NCI-H345 treated with DMSO at 0.1 percent for 48 hours (cell line): ENCODE measurements around the gene IRS1.
A peak's percentile ranks its signal among the peaks of the same experiment; 100 is the strongest.

Experiments used
- DNase-seq: peaks from one replicate; lab custom pipeline; 2025; ENCODE audit not compliant: unreplicated experiment; lab: John Stamatoyannopoulos, UW

IRS1 gene

DNA sequence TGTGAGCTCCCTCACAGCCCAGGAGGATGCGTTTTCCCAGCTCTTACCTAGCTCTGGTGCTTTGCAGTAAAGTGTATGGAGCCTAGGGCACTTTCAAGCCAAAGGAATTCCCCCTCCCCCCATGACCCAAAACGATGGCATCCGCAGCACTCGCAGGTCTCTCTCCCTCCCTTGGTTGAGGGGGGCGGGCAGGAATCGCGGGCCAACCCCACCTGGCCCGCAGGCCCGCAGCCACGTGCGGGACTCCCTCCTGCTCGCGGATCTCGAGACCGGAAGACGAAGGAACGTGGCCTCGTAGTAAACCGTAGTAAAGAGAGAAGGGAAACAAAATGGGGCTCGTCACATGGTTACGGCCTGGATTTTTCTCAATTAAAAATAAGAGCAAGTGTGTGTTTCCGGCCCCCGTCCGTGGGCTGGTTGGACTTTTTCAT, 8.5 kb downstream of the IRS1 start:
- peak; percentile 34 for DNase-seq

DNA sequence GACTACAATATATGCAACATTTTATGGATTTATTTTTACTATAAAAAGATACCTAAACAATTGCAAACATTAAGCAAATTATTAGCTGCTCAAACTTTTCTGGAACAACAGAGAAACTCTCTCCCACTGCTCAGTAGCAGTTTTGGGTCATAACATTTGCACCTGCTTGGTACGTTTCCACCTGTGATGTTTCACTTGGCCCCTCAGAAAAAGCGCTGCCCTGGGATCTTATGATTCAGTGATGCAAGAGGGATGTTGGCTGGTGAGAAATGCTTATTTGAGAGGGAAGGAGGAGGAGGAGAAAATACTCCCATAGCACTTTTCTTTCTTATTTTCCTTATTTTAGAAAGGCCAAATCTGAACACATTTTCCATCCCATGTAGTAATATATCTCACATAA, 9.2 kb downstream of the IRS1 start:
- no peak for DNase-seq

DNA sequence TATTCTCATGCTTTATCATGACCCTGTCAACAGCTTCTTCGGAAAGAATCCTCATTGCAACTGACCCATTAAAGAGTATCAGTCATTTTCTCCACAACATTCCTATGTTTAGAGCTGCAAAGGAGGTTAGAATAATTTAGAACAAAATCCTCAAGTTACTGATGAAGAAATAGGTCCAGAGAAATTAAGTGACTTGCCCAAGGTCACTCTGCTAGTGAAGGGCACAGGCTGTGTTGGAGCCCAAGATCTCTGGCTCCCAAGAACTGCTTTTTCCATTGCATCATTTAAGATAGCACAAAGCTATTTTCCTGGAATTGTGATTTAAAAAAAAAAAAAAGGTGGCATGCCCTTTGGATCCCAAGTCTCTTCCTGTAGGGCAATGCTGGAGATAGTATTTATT, 9.6 kb downstream of the IRS1 start:
- DNase-seq = no peak

DNA sequence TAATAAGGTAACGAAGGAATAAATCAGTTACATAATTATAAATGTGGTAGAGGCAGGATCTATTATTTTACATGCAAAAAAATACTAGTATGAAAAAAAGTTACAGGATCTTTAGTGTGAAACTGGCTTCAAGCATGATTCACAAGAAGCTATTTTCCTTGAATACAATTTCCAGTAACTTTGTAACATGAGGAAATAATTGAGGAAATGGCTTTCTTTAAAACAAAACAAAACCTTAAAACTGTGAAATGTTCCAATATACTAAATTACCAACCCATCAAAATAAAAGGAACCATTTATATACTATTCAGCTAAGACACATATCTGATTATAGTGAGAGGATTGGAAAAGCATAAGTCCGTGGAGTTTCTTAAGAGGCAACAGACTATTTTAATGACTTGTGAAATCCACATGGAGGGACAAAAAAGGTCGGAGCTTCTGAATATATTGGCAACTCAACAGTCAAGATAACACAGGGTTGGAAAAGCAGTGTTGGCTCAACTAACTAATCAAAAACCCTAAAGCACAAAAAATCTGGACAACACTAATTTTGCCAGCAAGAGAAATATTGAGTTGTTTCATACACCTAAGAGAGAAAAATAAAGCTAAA, 10.6 kb downstream of the IRS1 start:
- DNase-seq = no peak

DNA sequence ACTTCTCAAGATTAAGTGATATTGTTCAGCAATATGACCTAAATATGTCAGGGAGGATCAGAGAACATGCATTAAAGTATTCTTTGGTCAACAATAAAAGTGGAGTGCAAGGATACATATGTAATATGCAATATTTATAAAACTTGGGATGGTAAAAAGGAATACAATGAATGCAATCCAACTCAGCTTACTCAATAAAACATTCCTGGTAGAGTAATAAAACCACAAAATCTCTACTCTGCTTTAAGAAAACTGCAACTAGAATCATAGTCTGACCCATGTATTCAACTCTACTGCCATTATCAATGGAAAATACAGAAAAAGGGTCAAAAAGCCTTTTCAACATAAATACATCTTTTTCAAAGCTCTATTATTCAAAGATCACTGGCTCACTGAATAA, 11.6 kb downstream of the IRS1 start:
- DNase-seq = no peak

DNA sequence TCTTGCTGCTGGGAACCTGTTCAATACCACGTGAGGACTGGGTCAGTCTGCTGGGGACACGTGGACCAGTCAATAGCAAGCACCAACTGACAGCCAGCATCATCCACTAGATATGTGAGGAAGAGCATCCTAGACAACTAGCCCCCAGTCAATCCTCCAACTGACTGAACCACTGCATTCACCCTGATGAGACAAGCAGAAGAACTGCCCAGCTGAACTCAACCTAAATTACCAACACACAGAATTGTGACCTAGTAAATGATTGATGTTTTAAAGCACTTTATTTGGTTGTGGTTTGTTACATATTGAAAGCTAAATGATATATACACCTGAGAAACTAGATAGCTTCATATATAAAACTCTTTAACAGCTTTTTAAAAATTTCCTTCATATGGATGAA, 15.7 kb downstream of the IRS1 start:
- no peak for DNase-seq

DNA sequence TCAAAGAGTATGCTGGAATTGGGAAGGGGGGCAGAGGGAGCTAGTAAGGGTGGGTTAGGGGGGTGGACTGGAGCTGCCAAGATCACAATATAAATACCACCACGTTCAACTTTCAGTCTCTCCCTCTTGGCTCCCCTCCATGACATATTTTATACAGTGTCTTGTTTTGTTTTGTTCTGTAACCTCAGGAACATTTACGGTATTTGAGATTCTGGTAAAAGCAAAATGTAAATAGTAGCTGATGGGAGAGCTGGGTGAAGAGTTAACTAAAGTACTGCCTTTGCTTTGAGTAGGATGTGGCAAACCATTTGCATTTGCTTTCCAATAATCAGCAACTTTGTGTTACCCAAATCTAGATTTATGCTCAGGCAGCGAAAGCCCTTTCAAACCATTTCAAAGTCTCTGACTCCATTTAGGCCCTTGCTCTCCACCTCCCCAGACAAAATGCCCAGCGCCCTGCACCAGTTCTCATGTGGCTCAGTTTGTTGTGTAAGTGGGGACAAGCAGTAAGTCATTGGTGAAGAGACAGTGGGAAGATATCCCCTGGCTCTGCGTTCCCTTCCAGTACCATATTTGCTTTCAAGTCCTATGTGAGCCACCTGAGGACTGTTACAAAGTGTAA, 17.4 kb downstream of the IRS1 start:
- DNase-seq = no peak

DNA sequence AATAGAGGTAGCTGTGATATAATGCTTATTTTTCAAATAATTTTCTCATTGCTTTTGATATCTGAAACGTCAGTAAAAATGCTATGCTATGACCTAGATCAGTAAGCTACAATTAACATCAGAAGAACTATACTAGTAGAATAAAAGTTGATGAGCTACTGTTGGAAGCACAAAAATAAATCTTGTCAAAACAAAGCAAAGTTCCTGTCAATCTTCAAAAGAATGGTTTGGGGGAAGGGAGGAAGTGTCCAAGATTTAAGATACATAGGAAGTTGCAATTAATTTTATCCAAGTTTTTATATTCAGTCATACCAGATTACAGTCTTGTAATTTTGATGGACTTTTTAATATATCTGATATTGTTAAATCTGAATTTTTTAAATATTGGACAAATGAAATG, 19.2 kb downstream of the IRS1 start:
- DNase-seq = no peak

DNA sequence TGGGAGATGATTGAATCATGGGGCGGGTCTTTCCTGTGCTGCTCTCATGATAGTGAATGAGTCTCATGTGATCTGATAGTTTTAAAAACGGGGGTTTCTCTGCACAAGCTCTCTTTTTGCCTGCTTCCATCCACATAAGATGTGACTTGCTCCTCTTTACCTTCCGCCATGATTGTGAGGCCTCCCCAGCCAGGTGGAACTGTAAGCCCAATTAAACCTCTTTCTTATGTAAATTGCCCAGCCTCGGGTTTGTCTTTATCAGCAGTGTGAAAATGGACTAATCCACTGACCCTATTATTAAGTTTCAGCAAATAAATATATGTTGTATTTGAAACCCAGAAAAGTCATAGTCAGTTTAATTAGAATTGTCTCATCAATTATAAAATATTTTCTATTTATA, 22.0 kb downstream of the IRS1 start:
- no peak for DNase-seq

DNA sequence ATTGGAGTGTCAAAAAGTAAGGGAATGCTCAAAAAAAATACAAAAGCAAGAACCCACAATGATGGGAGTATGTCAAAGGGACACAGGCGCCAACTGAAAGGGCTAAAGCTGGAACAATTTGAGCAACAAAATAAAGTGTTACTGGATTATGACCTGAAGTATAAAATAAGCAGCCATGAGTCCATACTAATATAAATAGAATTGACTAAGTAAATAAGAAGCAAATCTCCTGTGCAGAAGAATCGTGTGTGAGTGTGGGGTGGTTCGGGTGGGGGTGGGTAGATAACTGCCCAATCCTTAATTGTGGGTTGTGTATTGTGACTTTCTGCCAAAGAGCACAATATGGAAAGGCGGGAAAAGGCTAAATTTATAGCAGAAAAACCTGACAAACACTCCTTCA, 23.5 kb downstream of the IRS1 start:
- no peak for DNase-seq

DNA sequence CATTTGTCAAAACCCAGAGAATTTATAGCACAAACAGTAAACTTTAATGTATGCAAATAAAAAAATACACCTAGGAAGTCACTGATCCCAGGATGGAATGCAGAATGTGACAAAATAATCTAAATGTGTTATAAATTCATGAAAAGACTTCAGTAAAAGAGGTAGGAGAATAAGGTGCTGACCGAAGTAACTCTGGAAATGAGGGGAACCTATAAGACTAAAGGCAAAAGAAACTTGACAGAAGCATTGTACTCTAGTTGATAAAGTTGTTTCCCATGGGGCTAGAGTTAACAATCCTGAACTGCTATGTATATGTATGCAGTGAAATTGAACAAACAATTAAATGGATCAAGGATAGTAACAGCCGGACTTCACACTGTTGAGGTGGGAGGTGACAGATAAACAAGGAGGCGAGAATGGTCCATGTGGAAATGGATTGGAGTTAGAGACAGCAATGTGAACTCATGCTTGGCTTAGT, 24.5 kb downstream of the IRS1 start:
- no peak for DNase-seq

DNA sequence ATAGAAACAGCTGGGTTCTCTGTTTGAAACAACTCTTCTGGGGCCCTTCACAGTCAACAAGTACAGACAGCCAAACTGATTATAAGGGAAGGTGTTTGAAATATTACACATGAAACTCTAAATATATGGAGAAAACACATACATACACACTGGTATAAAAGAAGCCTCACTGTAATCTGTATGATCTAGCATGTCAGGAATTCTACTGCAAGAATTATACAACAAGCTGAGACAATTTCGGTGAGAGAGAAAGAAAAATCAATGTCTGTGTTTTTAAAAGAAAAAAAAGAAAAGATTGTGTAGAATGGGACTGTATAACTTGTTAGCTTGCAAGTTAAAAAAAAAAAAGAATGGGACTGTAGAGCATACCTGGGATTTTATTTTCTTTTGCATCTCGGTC, 26.3 kb downstream of the IRS1 start:
- DNase-seq = no peak

DNA sequence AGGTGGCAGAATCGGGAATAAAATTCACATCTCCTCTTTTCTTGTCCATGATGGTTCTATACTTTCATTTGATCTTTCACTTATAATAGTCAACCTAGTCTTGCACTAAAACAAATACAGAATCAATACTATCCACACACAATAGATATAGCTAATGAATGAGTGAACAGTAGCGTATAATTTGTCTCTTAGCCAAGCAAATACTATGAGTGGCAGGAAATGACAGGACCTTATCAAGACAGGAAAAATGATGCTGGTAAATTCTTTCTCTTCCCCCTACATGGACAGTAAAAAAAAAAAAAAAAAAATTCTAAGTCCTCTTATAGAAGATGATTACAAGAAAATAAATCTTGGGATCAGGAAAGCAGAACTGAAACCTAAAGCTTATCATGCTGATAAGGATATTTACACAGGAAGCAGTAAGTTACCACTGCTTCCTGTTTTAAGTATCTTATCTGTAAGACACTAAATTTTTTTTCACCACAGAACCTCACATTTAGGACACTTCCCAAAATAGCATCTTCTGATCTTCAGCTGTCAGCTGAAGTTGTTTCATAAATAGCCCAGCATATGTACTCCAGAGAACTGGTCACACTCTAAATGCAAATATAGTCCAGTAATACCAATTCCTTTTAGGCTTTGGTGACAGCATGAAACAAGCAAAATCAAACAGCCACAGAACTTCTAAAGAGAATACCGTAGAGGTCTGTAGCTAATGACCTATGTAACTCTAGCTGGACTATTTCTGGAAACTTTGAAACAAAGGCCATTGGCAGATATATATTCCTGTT, 27.0 kb downstream of the IRS1 start:
- no peak for DNase-seq

DNA sequence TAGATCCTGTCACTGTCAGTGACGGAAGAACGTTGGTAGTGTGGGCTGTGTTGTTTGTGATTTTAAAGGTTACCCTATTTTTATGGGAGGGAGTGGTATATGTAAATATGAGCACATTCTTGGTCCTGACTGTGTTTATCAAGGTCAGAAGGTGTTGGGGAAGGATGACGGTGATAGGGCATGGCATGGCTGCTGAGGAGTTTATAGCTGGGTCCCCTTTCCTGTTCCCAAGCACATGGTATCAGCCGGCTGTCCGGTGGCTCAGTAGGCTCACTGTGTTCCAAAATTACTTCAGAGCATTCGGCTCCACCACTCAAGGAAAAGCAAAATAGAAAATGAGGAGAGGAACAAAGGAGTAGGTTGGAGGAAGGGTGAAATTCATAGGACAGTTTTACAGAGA, 28.6 kb downstream of the IRS1 start:
- DNase-seq = no peak

DNA sequence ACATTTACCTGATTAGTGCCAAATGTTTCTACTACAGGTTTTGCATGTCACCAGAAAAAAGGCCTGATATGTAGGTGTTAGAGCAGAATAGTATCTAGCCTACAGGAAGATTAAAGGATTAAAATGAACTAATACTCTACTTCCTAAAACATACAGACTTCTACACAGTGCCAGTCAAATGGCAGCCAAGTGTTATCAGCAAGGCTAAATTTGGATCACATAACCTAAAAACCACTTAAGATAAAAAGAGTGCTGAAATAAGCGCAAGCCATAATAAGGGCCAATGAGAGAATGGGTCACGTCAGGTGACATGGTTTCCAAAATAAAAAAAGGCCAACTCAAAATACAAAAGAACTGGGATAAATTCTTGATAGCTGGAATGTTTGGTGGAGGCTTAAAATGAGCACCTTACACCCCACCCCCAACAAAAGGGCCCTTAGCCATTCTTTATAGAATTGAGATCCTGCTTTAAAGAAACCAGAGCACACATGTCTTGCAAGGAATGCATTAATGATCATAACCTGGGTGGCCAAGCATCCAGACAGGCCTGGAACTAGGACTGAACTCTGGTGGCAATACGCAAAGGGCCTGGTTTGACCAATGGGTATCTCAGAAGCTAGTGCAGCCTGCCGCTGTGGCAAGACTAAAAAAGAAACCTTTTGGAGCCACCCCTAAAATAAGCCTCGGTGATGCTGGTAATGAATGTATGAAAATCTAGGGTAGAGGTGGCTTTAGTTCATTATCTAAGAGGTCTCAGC, 32.4 kb downstream of the IRS1 start:
- DNase-seq = no peak

DNA sequence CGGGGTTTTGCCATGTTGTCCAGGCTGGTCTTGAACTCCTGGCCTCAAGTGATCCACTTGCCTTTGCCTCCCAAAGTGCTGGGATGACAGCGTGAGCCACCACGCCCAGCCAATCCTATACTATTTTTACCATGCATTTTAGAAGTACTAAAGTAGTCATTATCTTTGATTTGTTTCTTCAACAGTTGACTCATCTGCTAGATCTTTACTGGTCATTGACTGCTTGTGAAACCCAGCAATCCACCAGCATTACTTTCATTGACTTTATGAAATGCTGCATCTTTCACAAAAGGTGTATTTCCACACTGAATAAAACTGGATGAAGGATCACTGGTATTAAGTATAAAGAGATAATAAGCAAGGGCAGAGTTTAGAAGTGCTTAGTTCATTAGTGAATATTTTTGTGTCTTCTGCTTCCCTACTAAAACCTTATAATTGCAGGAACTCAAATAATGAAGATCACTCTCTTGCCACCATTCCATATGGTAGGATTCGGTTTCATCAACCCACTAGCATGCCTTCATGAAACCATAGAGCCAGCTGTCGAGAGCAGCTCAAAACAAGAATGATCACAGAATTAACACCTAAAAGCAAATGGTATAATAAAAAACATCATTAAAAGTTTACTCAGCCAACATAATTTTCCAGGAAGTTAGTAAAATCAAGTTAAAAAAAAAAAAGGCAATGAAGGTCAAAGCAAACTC, 33.1 kb downstream of the IRS1 start:
- no peak for DNase-seq

DNA sequence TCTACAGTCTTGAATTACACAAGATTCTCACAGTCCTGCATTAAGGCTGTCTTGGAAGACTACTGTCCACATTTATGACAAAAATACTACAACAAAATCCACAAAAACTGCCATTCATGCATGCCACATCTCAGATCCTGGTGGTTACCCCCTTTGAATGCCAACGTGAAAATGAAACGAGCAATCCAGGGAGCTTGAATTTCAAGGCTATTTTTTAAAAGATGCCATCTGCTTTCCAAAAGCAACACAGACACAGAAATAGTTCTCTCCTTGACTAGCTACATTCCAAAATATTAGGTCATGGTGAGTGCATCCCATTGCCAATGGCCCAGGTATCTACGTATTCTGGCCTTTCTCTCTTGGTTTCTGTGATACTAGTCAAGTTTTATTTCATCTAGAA, 36.3 kb downstream of the IRS1 start:
- DNase-seq = no peak

DNA sequence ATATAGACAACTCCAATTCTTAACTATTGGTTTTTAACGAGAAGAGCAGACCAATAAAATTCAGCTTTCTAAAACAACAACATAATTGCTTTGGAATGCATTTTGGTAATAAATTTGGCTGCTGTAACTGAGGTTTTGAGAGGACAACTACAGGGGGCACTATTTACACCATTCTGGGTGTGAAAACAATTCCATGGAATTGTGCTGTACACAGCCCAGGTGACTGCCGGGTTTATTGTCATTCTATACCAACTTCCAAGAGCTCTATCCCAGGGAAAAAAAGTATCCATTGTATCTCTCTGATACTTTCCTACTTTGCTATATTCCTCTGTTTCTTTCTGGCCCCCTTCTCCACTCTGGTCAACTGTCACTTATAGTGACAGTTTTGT, 38.4 kb downstream of the IRS1 start:
- DNase-seq = no peak

DNA sequence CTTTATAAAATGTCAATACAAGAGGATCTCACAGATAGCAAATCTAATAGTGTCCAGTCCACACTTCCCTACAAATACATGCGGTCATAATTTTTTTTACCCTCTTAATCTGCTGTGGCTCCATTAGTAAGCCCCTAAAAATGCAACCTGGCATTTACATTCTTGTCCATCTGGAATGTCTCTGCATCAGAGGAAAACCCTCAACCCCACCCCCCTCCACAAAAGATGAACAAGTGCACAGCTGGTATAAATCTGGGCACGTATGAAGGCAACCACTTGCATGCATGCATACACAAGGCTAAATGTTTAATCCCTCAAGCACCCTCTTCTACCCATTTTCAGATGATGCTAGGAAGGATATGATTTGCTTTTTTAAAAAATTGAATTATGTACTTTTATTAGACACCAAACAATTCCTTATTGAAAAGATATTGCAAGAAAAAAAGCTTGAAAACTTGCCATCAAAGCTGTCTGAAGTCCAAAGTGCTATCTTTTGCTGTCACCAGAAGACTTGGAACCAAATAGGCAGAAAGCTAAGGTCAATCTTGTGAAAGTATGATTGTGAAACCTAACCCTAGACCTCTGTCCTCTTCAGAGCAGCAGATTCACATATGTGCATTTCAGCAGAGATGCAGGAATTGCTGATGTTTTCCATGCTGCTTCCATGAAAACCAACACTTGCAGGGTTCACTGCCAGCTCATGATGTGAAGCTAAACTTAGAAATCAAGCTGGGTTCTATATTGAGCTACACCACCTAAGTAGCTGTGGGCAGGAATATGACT, 39.0 kb downstream of the IRS1 start:
- DNase-seq = no peak

DNA sequence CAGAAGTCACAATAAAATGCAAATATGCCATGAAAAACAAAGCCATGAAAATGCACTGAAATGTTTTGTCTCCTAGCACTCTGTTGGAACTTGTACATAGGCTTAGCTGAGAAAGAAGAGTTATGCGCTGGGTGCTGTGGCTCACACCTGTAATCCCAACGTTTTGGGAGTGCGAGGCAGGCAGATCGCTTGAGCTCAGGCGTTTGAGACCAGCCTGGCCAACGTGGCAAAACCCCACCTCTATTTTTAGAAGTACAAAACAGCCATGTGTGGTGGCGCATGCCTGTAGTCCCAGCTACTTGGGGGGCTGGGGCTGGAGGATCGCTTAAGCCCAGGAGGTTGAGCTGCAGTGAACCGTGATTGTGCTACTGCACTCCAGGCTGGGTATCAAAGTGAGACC, 39.9 kb downstream of the IRS1 start:
- no peak for DNase-seq
